Neural progenitor cell (in vitro differentiated cells): ENCODE measurements around the gene GPR3. TPM values are rescaled to one million over a fixed set of nuclear protein-coding genes. Genes with fewer than 3 reads are reported as not detected.

ENCODE experiments used
- DNase-seq: peaks from one replicate; pipeline ENCODE4 v3.0.0-alpha.2; 2016; ENCODE audit warnings: low spot score
- H2AFZ ChIP-seq: fragments of 200-600 bp; sonication (generic); replicated peaks from 2 replicates; pipeline ENCODE4 v1.6.1; 2016; ENCODE audit warnings: antibody characterized with exemption
- H3F3A ChIP-seq: fragments of 200-600 bp; sonication (generic); 2 replicates; pipeline ENCODE4 v1.6.1; 2016; ENCODE audit warnings: antibody characterized with exemption, low read depth
- H3K27ac ChIP-seq: fragments of 200-600 bp; sonication (generic); 2 replicates; pipeline ENCODE4 v1.5.1; 2016; ENCODE audit warnings: mild to moderate bottlenecking
- H3K27me3 ChIP-seq: fragments of 200-600 bp; sonication (generic); 2 replicates; pipeline ENCODE4 v1.6.1; 2016; ENCODE audit warnings: mild to moderate bottlenecking, moderate library complexity
- H3K36me3 ChIP-seq: fragments of 200-600 bp; sonication (generic); 2 replicates; pipeline ENCODE4 v1.5.1; 2016
- H3K4me1 ChIP-seq: fragments of 200-600 bp; sonication (generic); 2 replicates; pipeline ENCODE4 v1.6.1; 2016; ENCODE audit warnings: mixed run types
- H3K4me2 ChIP-seq: fragments of 200-600 bp; sonication (generic); 2 replicates; pipeline ENCODE4 v1.6.1; 2016
- H3K4me3 ChIP-seq: fragments of 200-600 bp; sonication (generic); 2 replicates; pipeline ENCODE4 v1.5.1; 2016
- H3K79me2 ChIP-seq: fragments of 200-600 bp; sonication (generic); 2 replicates; pipeline ENCODE4 v1.6.1; 2016; ENCODE audit warnings: low read depth
- H3K9ac ChIP-seq: fragments of 200-600 bp; sonication (generic); 2 replicates; pipeline ENCODE4 v1.6.1; 2016
- H3K9me3 ChIP-seq: fragments of 200-600 bp; sonication (generic); 2 replicates; pipeline ENCODE4 v1.5.1; 2016; ENCODE audit warnings: low read depth
- H4K20me1 ChIP-seq: fragments of 200-600 bp; sonication (generic); 2 replicates; pipeline ENCODE4 v1.6.1; 2016; ENCODE audit warnings: low read depth
- H3K27ac Mint-ChIP-seq: 3 replicates; pipeline ENCODE4 v1.8.0; 2021; ENCODE audit warnings: mixed read lengths
- H3K27me3 Mint-ChIP-seq: 2 replicates; pipeline ENCODE4 v1.8.0; 2022; ENCODE audit warnings: low read depth, mild to moderate bottlenecking, inconsistent platforms, moderate library complexity, mixed read lengths; ENCODE audit not compliant: insufficient read depth
- H3K36me3 Mint-ChIP-seq: 3 replicates; pipeline ENCODE4 v1.8.0; 2021; ENCODE audit warnings: mixed read lengths
- H3K4me1 Mint-ChIP-seq: 3 replicates; pipeline ENCODE4 v1.8.0; 2021; ENCODE audit warnings: mixed read lengths
- H3K4me3 Mint-ChIP-seq: 3 replicates; pipeline ENCODE4 v1.8.0; 2021; ENCODE audit warnings: mild to moderate bottlenecking, moderate library complexity, mixed read lengths
- H3K9me3 Mint-ChIP-seq: 3 replicates; pipeline ENCODE4 v1.8.0; 2020; ENCODE audit warnings: mixed read lengths
- EZH2 ChIP-seq: fragments of 200-600 bp; sonication (generic); IDR thresholded peaks from 2 replicates; pipeline ENCODE4 v1.6.1; 2017; ENCODE audit warnings: antibody characterized with exemption, mild to moderate bottlenecking, moderate library complexity
- EZH2phosphoT487 ChIP-seq: fragments of 200-600 bp; sonication (generic); IDR thresholded peaks from 2 replicates; pipeline ENCODE4 v1.6.1; 2017; ENCODE audit warnings: antibody characterized with exemption
- total RNA-seq: library from RNA; depleted of rRNA; stranded (reverse); fragments of >200 nt; gene quantifications from 2 replicates; pipeline ENCODE4 v1.2.3, GENCODE V29; 2015; ENCODE audit warnings: low replicate concordance
- TF ChIP-seq, protein P1 (sequence below): fragments of 200-600 bp; sonication (generic); IDR thresholded peaks from 2 replicates; pipeline ENCODE4 v1.5.1; 2017; ENCODE audit warnings: antibody characterized with exemption, mild to moderate bottlenecking

GPR3 gene
- total RNA-seq, 1 donor from 2014 or later = 3.1 TPM

DNA sequence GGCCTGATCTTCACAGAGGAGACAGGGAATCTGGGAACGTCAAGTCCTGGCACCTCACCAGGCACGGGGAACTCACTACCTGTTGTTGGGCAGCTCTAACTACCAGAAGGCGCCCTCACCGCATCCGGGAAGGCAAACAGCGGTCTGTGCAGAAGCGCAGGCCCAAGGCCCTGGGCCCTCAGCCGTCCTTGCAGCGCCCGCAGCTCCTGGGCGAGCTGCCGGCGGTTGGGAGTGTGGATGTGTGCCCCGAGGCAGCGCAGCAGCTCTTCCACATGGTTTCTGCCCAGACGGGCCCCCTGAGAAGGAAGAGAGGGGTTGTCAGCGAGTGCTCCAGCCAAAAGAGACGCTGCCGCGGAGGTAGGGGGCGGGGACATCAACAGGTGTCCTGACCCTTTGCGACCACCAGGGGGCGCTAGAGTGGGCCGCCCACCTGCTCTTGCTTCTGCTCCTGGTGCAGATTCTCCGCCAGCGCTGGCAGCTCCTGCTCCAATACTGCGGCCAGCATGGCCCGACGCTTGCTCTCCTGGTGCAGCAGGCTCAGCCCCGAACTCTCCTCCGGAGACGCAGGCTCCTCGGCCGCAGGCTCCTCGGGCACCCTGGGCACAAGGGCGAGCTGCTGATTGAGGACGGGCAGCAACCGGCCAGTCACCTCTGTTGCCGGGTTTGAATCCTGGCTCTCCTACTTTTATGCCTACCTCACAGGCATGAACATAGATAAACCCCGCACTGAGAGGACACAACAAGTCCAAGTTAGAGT, 35.0 kb upstream of the GPR3 start:
- peaks cover 25% of the 10 kb centered on the region for H3K27me3 Mint-ChIP-seq
- H3K4me2 ChIP-seq = peak overlapping the region; percentile 44
- H2AFZ ChIP-seq = no peak overlapping the region

DNA sequence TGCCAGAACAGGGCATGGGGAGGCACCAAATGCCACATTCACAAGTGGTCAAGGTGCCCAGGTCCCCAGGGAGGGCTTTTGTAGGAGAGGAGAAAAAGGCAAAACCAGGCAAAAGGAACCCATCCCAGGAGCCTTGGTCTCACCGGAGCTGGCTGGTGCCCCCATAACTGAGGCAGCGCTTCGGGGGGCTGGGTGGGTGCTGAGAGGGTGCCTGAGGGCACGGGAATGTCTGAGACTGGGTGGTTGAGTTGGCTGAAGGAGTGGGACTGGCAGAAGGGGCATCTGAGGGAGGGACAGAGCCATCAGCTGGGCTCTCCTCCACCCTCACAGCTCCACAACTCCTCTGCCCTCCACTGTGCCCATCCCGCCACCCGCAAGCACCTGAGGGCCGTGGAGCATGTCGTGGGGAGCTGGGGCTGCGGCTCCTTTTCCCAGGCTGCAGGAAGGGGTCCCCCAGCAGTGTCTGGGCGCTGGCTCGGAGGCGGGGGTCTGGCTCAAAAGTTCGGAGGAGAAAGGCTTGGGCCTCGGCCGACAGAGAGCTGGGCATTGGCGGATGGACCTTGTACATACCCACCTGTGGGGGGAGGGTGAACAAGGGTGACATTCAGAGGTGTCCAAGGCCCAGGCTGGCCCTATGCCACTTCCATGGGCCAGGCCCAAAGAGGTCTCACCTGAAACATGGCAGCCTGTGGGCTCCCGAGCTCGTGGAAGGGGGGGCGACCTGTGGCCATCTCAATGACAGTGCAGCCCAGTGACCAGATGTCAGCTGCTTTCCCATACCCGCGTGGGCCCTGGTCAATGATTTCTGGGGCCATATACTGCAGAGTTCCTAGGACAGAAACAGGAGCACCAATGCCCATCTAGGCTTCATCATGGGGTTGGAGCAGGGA, 34.1 kb upstream of the GPR3 start:
- no peaks in the 10 kb centered on the region for H3K36me3 ChIP-seq
- H3K27ac ChIP-seq = no peak overlapping the region
- peaks cover 16% of the 10 kb centered on the region for H3K4me1 ChIP-seq
- Mint-ChIP-seq H3K36me3 (peaks cover 11% of the 10 kb centered on the region), H3K27me3 (peaks cover 23% of the 10 kb centered on the region), H3K27ac (no peak overlapping the region), H3K9me3 (no peaks in the 10 kb centered on the region), H3K4me1 (peaks cover 25% of the 10 kb centered on the region), H3K4me3 (peak overlapping the region; percentile 48)
- H3K79me2 ChIP-seq = no peaks in the 10 kb centered on the region
- no peaks in the 10 kb centered on the region for H3K9me3 ChIP-seq
- no peak overlapping the region for H3K4me3 ChIP-seq
- H3K4me2 ChIP-seq = no peak overlapping the region
- no peak overlapping the region for H2AFZ ChIP-seq
- H4K20me1 ChIP-seq = peaks cover 17% of the 10 kb centered on the region
- no peak for TF ChIP-seq EZH2
- TF ChIP-seq, protein P1, sequence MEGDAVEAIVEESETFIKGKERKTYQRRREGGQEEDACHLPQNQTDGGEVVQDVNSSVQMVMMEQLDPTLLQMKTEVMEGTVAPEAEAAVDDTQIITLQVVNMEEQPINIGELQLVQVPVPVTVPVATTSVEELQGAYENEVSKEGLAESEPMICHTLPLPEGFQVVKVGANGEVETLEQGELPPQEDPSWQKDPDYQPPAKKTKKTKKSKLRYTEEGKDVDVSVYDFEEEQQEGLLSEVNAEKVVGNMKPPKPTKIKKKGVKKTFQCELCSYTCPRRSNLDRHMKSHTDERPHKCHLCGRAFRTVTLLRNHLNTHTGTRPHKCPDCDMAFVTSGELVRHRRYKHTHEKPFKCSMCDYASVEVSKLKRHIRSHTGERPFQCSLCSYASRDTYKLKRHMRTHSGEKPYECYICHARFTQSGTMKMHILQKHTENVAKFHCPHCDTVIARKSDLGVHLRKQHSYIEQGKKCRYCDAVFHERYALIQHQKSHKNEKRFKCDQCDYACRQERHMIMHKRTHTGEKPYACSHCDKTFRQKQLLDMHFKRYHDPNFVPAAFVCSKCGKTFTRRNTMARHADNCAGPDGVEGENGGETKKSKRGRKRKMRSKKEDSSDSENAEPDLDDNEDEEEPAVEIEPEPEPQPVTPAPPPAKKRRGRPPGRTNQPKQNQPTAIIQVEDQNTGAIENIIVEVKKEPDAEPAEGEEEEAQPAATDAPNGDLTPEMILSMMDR = no peak
- no peak for TF ChIP-seq EZH2phosphoT487
- no peak for DNase-seq
- peaks cover 7% of the 10 kb centered on the region for H3F3A ChIP-seq
- H3K9ac ChIP-seq = no peak overlapping the region
- H3K27me3 ChIP-seq = peaks cover 55% of the 10 kb centered on the region

More for the DNA sequence above, 35.0 kb upstream of the GPR3 start:
- H3K4me1 ChIP-seq = peaks cover 16% of the 10 kb centered on the region
- peaks cover 3% of the 10 kb centered on the region for H3F3A ChIP-seq
- H3K27ac Mint-ChIP-seq = no peak overlapping the region
- H3K9me3 Mint-ChIP-seq = no peaks in the 10 kb centered on the region
- no peaks in the 10 kb centered on the region for H3K36me3 ChIP-seq
- no peaks in the 10 kb centered on the region for H3K79me2 ChIP-seq
- no peak overlapping the region for H3K4me3 ChIP-seq
- H3K4me3 Mint-ChIP-seq = peak overlapping the region; percentile 48
- peaks cover 8% of the 10 kb centered on the region for H3K36me3 Mint-ChIP-seq
- peak; percentile 85 for DNase-seq
- TF ChIP-seq, protein P1 = peak; percentile 91
- no peak for TF ChIP-seq EZH2
- peak; percentile 35 for TF ChIP-seq EZH2phosphoT487
- H3K4me1 Mint-ChIP-seq = peaks cover 20% of the 10 kb centered on the region
- H3K9me3 ChIP-seq = no peaks in the 10 kb centered on the region
- peaks cover 17% of the 10 kb centered on the region for H4K20me1 ChIP-seq
- no peak overlapping the region for H3K9ac ChIP-seq
- peaks cover 50% of the 10 kb centered on the region for H3K27me3 ChIP-seq
- no peak overlapping the region for H3K27ac ChIP-seq

DNA sequence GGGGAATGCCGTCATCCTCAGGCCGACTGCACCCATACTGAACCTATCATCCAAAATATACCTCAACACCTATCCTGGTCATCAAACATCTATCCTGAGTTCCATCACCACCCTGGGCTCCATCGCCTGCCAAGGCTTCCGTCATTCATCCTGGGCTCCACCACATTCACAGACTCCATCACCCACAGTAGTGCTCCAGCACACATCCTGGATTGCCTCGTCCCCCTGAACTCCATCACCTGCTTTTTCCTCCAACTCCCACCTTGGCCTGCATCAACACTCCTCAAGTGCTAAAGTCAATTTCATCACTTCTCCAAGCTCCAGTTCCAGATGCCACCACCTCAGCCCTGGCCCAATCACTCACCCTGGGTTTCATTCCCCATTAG, 33.5 kb upstream of the GPR3 start:
- H3K36me3 Mint-ChIP-seq = peaks cover 11% of the 10 kb centered on the region
- no peak overlapping the region for H3K9ac ChIP-seq
- H3K36me3 ChIP-seq = no peaks in the 10 kb centered on the region
- no peaks in the 10 kb centered on the region for H3K79me2 ChIP-seq
- no peak for DNase-seq
- TF ChIP-seq EZH2phosphoT487 (no peak), EZH2 (no peak)
- TF ChIP-seq, protein P1 = no peak
- H3K9me3 ChIP-seq = no peaks in the 10 kb centered on the region
- H2AFZ ChIP-seq = no peak overlapping the region
- H3F3A ChIP-seq = peaks cover 13% of the 10 kb centered on the region
- H3K4me1 Mint-ChIP-seq = peaks cover 31% of the 10 kb centered on the region
- no peaks in the 10 kb centered on the region for H3K9me3 Mint-ChIP-seq
- no peak overlapping the region for H3K4me3 ChIP-seq
- H4K20me1 ChIP-seq = peaks cover 24% of the 10 kb centered on the region
- H3K27ac ChIP-seq = no peak overlapping the region
- peaks cover 25% of the 10 kb centered on the region for H3K27me3 Mint-ChIP-seq
- peaks cover 55% of the 10 kb centered on the region for H3K27me3 ChIP-seq
- peak overlapping the region; percentile 17 for H3K27ac Mint-ChIP-seq
- H3K4me1 ChIP-seq = peaks cover 19% of the 10 kb centered on the region
- no peak overlapping the region for H3K4me2 ChIP-seq
- H3K4me3 Mint-ChIP-seq = peak overlapping the region; percentile 6
